HUDEP-2 (cell line): ENCODE data around the gene RTL10.

Experiments used
- DNase-seq, 76 experiments: peaks; one replicate each; lab custom pipeline; 2025; ENCODE audit not compliant: unreplicated experiment in 76 of 76; lab: John Stamatoyannopoulos, UW

The RTL10 gene

GRCh38 chr22:19866665-19867009, 12.0 kb upstream of the RTL10 start:
- DNase-seq, result no peak

- no peak for DNase-seq
These were observed 10.6 kb upstream of the RTL10 start for GRCh38 chr22:19865141-19865829.

GRCh38 chr22:19864538-19865106, 9.9 kb upstream of the RTL10 start:
- DNase-seq, result no peak

GRCh38 chr22:19863571-19863970, 8.9 kb upstream of the RTL10 start:
- DNase-seq, result no peak

DNA sequence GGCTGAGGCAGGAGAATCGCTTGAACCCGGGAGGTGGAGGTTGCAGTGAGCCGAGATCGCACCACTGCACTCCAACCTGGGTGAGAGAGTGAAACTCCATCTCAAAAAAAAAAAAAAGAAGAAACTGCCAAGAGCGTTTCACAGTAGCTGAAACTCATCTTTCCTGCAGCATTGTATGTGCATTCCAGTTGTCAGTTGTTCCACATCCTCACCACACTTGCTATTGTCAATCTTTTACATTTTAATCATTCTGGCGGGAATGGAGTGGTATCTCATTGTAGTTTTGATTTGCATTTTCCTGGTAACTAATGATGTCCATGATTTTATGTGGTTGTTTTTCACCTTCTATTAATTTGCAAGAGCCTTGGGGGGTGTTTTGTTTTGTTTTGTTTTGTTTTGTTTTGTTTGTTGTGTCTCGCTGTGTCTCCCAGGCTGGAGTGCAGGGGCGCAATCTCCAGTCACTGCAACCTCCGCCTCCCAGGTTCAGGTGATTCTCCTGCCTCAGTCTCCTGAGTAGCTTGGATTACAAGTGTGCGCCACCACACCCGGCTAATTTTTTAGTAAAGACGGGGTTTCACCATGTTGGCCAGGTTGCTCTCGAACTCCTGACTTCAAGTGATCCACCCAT, 8.1 kb upstream of the RTL10 start:
- no peak for DNase-seq

DNA sequence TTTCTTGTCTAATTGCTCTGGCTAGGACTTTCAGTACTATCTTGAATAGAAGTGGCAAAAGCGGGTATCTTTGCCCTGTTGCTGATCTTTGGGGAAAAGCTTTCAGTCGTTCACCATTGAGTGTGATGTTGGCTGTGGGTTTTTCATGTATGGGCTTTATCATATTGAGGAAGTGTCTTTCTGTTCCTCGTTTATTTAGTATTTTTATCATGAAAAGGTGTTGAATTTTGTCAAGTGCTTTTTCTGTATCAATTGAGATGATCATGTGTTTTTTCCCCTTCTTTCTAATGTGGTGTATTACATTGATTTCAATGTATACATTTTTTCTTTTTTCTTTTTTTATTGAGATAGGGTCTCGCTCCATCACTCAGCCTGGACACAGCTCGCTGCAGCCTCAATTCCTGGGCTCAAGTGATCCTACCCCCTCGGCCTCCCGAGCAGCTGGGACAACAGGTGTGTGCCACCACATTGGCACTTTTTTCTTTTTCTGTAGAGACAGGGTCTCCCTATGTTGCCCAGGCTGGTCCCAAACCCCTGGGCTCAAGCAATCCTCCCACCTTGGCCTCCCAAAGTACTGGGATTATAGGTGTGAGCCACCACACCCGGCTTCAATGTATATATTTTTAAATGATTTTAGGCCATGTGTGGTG, 5.3 kb upstream of the RTL10 start:
- DNase-seq, result no peak

DNA sequence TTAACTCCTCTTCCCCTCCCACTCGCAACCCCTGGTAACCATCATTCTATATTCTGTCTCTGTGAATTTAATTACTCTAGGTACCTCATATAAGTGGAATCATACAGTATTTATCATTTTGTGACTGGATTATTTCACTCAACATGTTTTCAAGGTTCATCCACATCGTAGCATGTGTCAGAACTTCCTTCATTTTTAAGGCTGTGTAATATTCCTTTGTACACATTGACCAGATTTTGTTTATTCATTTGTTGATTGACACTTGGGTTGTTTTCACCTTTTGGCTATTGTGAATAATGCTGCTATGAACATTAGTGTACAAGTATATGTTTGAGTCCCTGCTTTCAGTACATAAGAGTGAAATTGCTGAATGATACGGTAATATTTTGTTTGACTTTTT, 2.7 kb upstream of the RTL10 start:
- DNase-seq, result no peak

- DNase-seq, result peak in 72 of 76 experiments; percentile 14 to 95 (median 68)
These were observed 1.1 kb upstream of the RTL10 start for GRCh38 chr22:19855504-19856409.

- DNase-seq, result peak in 3 of 76 experiments; percentile 44 to 86 (median 79)
These were observed 546 bp downstream of the RTL10 start for GRCh38 chr22:19853879-19854777.

DNA sequence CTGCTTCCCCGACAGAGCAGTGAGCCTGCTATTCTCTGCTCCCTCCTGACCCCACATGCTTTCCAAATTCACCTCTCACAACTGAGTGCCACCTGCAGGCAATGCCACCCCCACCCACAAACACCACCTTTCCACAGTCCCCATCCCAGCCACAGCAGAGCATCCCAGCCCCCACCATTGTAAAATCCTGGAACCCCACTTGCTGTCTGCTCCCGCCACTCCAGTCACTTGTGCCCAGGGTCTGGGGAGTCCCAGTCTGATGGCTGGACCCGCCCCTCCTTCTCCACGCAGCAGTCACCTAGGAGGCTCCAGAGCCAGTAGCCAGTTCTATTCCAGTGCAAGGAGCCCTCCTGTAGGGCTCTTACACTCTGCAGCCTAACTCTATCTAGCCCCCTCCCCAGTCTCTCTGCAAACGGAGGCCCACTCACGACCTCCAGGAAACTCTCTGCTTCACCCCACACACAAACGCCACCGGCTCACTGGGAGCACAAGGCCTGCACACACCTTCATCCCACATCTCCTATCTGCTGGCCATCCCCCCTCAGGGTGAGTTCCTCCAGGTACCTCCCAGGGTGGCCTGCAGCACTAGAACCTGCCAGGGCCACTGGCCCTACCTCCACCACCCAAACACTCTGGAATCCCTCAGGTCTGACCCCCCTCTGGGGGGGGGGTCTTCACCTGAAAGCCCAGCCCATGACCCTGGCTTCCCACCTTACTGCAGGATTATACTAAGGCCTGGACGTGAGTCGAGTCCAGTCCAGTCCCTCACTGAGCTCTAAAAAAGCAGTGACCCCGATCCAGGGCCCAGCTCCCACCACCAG, 1.4 kb downstream of the RTL10 start:
- DNase-seq, result no peak

DNA sequence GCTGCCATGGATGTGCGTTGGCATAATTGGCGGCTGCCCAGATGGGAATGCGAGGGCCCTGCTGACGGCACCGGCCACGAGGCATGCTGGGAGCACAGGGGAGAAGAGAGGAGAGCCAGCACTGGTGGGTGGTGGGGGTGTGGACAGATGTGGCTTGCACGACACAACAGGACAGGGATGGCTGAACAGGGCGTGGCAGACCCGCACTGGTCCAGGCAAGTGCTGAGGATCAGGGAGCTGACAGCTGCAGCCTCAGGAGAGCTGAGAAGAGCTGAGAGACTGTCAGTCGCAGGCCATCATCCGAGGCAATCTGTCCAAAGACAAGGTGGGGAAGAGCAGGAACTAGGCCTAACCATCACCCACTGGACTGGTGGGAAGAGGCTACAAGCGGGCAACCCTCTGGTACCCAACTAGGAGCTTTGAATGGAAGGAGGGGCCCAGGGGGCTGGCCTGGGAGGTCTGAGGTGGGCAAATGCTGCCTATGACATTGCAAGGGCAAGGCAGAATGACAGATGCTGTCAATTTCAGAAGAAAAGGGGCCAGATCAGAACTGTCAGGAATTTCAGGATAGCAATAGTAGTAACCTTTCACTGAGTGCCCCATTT, 2.4 kb downstream of the RTL10 start:
- DNase-seq, result no peak

DNA sequence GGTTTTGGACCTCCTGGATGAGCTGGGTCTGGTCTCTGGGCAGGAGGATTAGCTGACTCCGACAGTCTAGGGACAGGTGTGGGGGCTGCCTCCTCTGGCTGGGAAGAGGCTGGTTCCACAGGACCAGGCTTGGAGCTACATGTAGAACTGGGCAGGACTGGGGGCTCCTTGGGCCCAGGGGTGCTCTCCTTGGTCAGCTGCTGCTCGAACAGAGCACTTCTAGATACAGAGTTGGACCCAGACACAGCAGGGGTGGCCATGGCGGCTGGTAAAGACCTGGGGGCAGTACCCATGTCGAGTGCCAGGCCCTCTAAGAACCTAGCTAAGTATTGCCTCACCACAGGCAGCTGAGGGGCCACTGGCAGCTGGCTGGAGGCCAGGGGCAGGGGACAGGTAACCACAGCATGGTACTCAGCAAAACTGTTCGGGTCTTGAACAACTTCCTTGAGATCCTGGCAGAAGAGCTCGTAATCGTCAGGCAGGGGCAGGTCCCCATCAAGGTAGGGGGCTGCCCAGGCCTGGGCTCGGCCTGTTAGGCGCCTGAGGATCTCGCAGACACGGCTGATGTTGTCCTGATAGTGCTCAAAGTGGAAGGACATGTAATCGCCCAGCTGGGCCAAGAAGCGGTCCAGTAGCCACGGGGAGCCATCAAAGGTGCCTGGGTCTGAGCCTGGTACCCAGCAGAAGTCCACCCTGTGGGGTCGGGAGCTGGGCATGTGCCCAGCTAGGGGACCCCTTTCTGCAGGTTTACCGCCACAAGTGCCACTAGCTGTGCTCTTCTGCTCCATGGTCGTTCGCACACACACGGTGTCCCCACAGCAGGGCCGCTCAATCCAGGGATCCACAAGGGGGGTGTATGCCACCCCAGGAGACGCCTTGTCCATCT, 3.1 kb downstream of the RTL10 start:
- DNase-seq, result no peak

DNA sequence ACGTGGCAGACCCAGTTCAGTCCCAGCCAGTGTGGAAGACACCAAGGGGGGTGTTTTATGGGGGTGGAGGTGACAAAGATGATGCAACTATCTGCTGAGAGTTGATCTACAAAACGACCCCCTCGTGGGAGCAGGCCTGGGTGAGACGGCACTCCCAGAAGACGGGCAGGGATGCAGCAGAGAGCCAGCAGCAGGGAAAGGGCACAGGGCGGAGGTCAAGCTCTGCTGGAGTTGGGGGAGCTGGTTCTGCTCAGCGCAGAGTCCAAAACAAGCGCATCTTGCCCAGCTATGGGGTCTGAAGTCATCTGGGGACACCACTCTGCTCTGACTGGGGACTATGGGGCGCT, 3.9 kb downstream of the RTL10 start:
- DNase-seq, result no peak

- no peak for DNase-seq
These were observed 4.6 kb downstream of the RTL10 start for GRCh38 chr22:19849835-19850762.

DNA sequence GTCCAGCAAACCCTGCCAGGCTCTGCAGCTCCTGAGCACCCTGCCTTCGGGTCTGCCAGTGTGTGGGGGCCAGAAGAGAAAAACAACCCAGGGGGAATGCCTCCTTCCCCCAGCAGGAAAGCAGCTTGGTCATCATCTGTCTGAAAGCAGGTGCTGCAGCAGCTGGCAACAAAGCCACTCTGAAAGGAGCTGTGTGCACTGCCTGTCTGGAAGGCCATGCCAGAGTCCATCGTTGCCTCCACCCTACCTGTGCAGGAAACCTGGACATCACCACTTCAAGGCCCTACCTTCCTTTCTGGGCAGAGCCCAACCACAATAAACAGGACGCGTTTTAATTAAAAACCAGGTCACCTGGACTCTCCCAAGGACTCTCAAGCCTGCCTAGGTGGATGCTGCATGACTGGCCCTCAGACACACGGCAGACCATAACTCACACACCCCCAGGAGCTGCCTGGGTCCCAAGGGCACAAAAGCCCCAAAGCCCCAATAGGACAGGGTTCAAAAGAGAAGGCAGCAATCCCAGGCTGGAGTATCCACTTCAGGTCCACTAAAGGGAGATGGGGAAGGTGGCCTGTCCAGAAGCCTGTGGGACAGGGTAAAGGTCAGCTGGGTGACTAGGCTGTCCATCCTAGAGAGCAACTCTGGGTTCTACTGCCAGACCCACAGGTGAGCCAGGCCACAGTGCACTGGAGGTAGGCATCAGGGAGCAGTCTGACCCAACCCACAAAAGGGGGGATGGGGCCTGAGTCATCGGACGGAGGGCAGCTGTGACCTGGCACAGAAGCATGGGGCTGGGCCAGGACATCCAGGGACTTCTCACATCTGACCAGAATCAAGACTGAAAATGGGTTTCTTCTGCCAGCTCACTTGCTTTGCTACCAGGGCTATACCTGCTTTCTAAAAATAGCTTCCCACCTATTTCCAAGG, 6.1 kb downstream of the RTL10 start:
- peak in 4 of 76 experiments; percentile 8 to 22 (median 13) for DNase-seq

GRCh38 chr22:19847345-19847632, 7.4 kb downstream of the RTL10 start:
- no peak for DNase-seq
